Mucosa of stomach (tissue), 1 donor: Measurements from ENCODE around the gene VPS72.
A peak's percentile ranks its signal among the peaks of the same experiment; 100 is the strongest.

ENCODE experiments used
- H3K27me3 ChIP-seq: one replicate; pipeline ENCODE4 v1.7.0; 2013; ENCODE audit warnings: mild to moderate bottlenecking, low read length; ENCODE audit not compliant: control insufficient read depth, insufficient read depth
- H3K36me3 ChIP-seq: one replicate; pipeline ENCODE4 v1.7.0; 2013; ENCODE audit warnings: low read length; ENCODE audit not compliant: control insufficient read depth, insufficient read depth
- H3K4me1 ChIP-seq: one replicate; pipeline ENCODE4 v1.7.0; 2013; ENCODE audit warnings: mild to moderate bottlenecking, low read length; ENCODE audit not compliant: control insufficient read depth, insufficient read depth
- H3K4me3 ChIP-seq: one replicate; pipeline ENCODE4 v1.7.0; 2013; ENCODE audit warnings: low read length
- H3K9ac ChIP-seq: one replicate; pipeline ENCODE4 v1.7.0; 2013; ENCODE audit warnings: mild to moderate bottlenecking, low read length, moderate library complexity
- H3K9me3 ChIP-seq: one replicate; pipeline ENCODE4 v1.7.0; 2013; ENCODE audit warnings: mild to moderate bottlenecking, low read length, moderate library complexity; ENCODE audit not compliant: control insufficient read depth
- donor health status: Pancreatic carcinoma.

VPS72 gene

GRCh38 chr1:151147665-151148064 is 42.3 kb downstream of the VPS72 start:
- Histone ChIP-seq H3K27me3 (peaks cover 15% of the 10 kb centered on the region), H3K9ac (no peak overlapping the region), H3K4me1 (peaks cover 20% of the 10 kb centered on the region), H3K36me3 (no peaks in the 10 kb centered on the region), H3K9me3 (no peaks in the 10 kb centered on the region), H3K4me3 (no peak overlapping the region)

GRCh38 chr1:151147132-151147503 is 42.9 kb downstream of the VPS72 start:
- H3K36me3 ChIP-seq: no peaks in the 10 kb centered on the region
- peaks cover 20% of the 10 kb centered on the region for H3K4me1 ChIP-seq
- H3K4me3 ChIP-seq: peak overlapping the region; percentile 41
- no peaks in the 10 kb centered on the region for H3K9me3 ChIP-seq
- H3K9ac ChIP-seq: peak overlapping the region; percentile 65
- peaks cover 15% of the 10 kb centered on the region for H3K27me3 ChIP-seq

- peak within 1 kb of the TSS; percentile 65 for H3K9ac ChIP-seq
- H3K4me1 ChIP-seq: peaks cover 20% of the 10 kb centered on the region
- H3K36me3 ChIP-seq: no peaks in the 10 kb centered on the region
- H3K9me3 ChIP-seq: no peaks in the 10 kb centered on the region
- H3K4me3 ChIP-seq: peak within 1 kb of the TSS; percentile 63
- peaks cover 15% of the 10 kb centered on the region for H3K27me3 ChIP-seq
Observed at GRCh38 chr1:151146412-151147131, 43.4 kb downstream of the VPS72 start, which contains the start of gene SEMA6C. Gene SEMA6C (minus strand): TSS chr1:151146631. CDS start chr1:151142621, 4,010 bp downstream.

- peaks cover 20% of the 10 kb centered on the region for H3K4me1 ChIP-seq
- peak overlapping the region; percentile 63 for H3K4me3 ChIP-seq
- no peaks in the 10 kb centered on the region for H3K9me3 ChIP-seq
- peaks cover 15% of the 10 kb centered on the region for H3K27me3 ChIP-seq
- no peaks in the 10 kb centered on the region for H3K36me3 ChIP-seq
- H3K9ac ChIP-seq: peak overlapping the region; percentile 65
Observed at GRCh38 chr1:151146072-151146411, 44.0 kb downstream of the VPS72 start.

- Histone ChIP-seq H3K9ac (peak overlapping the region; percentile 65), H3K27me3 (peaks cover 15% of the 10 kb centered on the region)
Observed at GRCh38 chr1:151145304-151146071, 44.5 kb downstream of the VPS72 start.

GRCh38 chr1:151144474-151145303 is 45.3 kb downstream of the VPS72 start:
- Histone ChIP-seq H3K9ac (peak overlapping the region; percentile 8), H3K9me3 (no peaks in the 10 kb centered on the region), H3K36me3 (no peaks in the 10 kb centered on the region), H3K4me1 (peaks cover 20% of the 10 kb centered on the region), H3K4me3 (no peak overlapping the region), H3K27me3 (peaks cover 15% of the 10 kb centered on the region)

More at GRCh38 chr1:151145304-151146071, 44.5 kb downstream of the VPS72 start:
- no peaks in the 10 kb centered on the region for H3K9me3 ChIP-seq
- H3K4me1 ChIP-seq: peaks cover 20% of the 10 kb centered on the region
- H3K4me3 ChIP-seq: peak overlapping the region; percentile 63
- H3K36me3 ChIP-seq: no peaks in the 10 kb centered on the region

- peaks cover 20% of the 10 kb centered on the region for H3K4me1 ChIP-seq
- no peaks in the 10 kb centered on the region for H3K36me3 ChIP-seq
- no peak overlapping the region for H3K9ac ChIP-seq
- H3K9me3 ChIP-seq: no peaks in the 10 kb centered on the region
- H3K4me3 ChIP-seq: no peak overlapping the region
- H3K27me3 ChIP-seq: peaks cover 15% of the 10 kb centered on the region
Observed at GRCh38 chr1:151143986-151144385, 46.0 kb downstream of the VPS72 start.

GRCh38 chr1:151143057-151143435 is 47.0 kb downstream of the VPS72 start:
- Histone ChIP-seq H3K27me3 (peaks cover 15% of the 10 kb centered on the region), H3K9me3 (no peaks in the 10 kb centered on the region), H3K36me3 (no peaks in the 10 kb centered on the region), H3K4me3 (no peak overlapping the region), H3K9ac (no peak overlapping the region), H3K4me1 (peaks cover 20% of the 10 kb centered on the region)

- Histone ChIP-seq H3K9me3 (no peaks in the 10 kb centered on the region), H3K9ac (no peak overlapping the region), H3K36me3 (no peaks in the 10 kb centered on the region), H3K27me3 (peaks cover 15% of the 10 kb centered on the region), H3K4me3 (no peak overlapping the region), H3K4me1 (peaks cover 20% of the 10 kb centered on the region)
Observed at GRCh38 chr1:151142411-151143056, 47.5 kb downstream of the VPS72 start.

- Histone ChIP-seq H3K27me3 (peaks cover 10% of the 10 kb centered on the region), H3K9ac (no peak overlapping the region), H3K4me1 (no peaks in the 10 kb centered on the region), H3K36me3 (no peaks in the 10 kb centered on the region), H3K9me3 (no peaks in the 10 kb centered on the region), H3K4me3 (no peak overlapping the region)
Observed at GRCh38 chr1:151137789-151138188, 52.2 kb downstream of the VPS72 start.

GRCh38 chr1:151135433-151136385 is 54.3 kb downstream of the VPS72 start:
- peaks cover 11% of the 10 kb centered on the region for H3K4me1 ChIP-seq
- no peaks in the 10 kb centered on the region for H3K9me3 ChIP-seq
- peaks cover 31% of the 10 kb centered on the region for H3K27me3 ChIP-seq
- no peak overlapping the region for H3K9ac ChIP-seq
- no peak overlapping the region for H3K4me3 ChIP-seq
- no peaks in the 10 kb centered on the region for H3K36me3 ChIP-seq
